ENCODE data around the gene AP3S2. TPM values are rescaled to one million over a fixed set of nuclear protein-coding genes. Genes with fewer than 3 reads are reported as not detected.
A peak's percentile ranks its signal among the peaks of the same experiment; 100 is the strongest.

AP3S2 gene
- total and polyA plus RNA-seq, 2 donors (not counting 1 experiment from before 2014, with no cell fraction given): 11.3 to 32.3 TPM

DNA sequence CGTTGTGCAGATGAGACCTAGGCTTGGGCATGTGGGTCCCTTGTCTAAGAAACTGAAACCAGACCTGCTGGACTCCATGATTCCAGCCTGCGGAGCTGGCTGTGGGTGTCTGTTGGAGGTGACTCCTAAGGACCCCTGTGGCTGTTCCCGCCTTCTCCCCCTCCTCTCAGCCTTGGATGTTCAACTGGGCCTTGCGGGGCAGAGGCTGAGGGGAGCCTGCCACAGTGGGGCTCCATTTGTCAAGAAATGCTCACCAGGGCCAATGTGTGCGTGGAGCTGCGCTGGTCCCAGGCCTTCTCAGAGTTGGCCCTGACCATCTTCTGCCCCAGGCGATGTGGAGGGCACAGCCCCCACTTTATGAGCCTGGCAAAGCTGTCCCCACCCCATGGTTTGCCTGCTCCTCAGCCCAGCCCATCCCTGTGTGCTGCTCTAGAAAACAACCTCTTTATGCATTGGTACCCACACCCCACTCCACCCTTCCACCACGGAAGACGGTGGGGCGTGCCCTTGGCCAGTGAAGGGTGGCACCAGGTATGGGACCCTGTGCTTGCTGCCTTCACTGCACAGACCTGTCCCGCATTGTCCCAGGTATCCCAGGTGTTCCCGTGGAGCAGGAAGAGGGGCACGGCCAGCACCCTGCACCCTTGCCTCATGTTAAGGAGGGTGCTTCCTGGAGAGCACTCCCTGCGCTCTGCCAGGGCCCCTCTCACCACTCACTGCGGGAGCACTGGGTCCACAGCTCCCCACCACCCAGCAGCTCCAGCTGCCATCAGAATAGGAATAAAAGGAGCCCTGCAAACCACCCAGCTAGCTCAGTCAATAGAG, 109.7 kb downstream of the AP3S2 start:
- no peak overlapping the region for H3K4me3 ChIP-seq (ENCODE audit: control extremely low read depth in 1 of 5, extremely low read depth in 1 of 5, insufficient read depth in 1 of 5, low read depth in 2 of 5, low read length in 4 of 5)
- peaks cover 0 to 8% (median 0%) of the 10 kb centered on the region in 4 experiments for H3K27me3 ChIP-seq (replicated peaks in 1 of 4; ENCODE audit: control extremely low read depth in 1 of 4, control insufficient read depth in 3 of 4, insufficient read depth in 4 of 4, low read length in 3 of 4)
- CTCF ChIA-PET: interaction anchor here (1.5 kb wide), 1 partner anchor 91 kb away, joined by 4 read pairs; no protein-coding TSS in a partner anchor
- 94% methylated on average over 12 of the region's 15 CpGs for WGBS (ENCODE audit: insufficient coverage)
- no peak overlapping the region for H3K9ac ChIP-seq (ENCODE audit: low read length)
- no peak overlapping the region for H2AFZ ChIP-seq (ENCODE audit: insufficient read depth, low read depth, low read length, poor library complexity, severe bottlenecking)
- no peaks in the 10 kb centered on the region for H4K20me1 ChIP-seq (ENCODE audit: control insufficient read depth, insufficient read depth, low read length, poor library complexity, severe bottlenecking)
- ATAC-seq (ENCODE audit: low read depth): no peak
- peaks cover 4% of the 10 kb centered on the region for H3K9me3 Mint-ChIP-seq (ENCODE audit: insufficient read depth)
- peak overlapping the region; percentile 8 for H3K4me2 ChIP-seq (replicated peaks; ENCODE audit: low read depth, low read length, poor library complexity, severe bottlenecking)
- no peaks in the 10 kb centered on the region for H3K36me3 ChIP-seq (replicated peaks in 1 of 2; ENCODE audit: control extremely low read depth in 1 of 2, control insufficient read depth in 1 of 2, extremely low read depth in 1 of 2, insufficient read depth in 2 of 2, low read length in 1 of 2)
- peaks cover 3 to 8% (median 7%) of the 10 kb centered on the region in 3 donors for H3K9me3 ChIP-seq (ENCODE audit: control extremely low read depth in 1 of 3, control insufficient read depth in 2 of 3, insufficient read depth in 1 of 3, low read length in 2 of 3)
- peaks cover 33% of the 10 kb centered on the region for H3K4me1 Mint-ChIP-seq
- peaks cover 10 to 39% of the 10 kb centered on the region in 2 donors for H3K4me1 ChIP-seq (ENCODE audit: control insufficient read depth in 2 of 2, insufficient read depth in 2 of 2, low read length in 2 of 2)
- peak overlapping the region; percentile 13 for H3K4me3 Mint-ChIP-seq
- H3K27ac ChIP-seq (ENCODE audit: low read length in 2 of 2): no peak overlapping the region
- no peak for TF ChIP-seq EZH2 (IDR thresholded peaks at IDR 0.05; ENCODE audit: borderline replicate concordance, insufficient read depth, low read depth, low read length, poor library complexity, severe bottlenecking)
- TF ChIP-seq, protein P1, sequence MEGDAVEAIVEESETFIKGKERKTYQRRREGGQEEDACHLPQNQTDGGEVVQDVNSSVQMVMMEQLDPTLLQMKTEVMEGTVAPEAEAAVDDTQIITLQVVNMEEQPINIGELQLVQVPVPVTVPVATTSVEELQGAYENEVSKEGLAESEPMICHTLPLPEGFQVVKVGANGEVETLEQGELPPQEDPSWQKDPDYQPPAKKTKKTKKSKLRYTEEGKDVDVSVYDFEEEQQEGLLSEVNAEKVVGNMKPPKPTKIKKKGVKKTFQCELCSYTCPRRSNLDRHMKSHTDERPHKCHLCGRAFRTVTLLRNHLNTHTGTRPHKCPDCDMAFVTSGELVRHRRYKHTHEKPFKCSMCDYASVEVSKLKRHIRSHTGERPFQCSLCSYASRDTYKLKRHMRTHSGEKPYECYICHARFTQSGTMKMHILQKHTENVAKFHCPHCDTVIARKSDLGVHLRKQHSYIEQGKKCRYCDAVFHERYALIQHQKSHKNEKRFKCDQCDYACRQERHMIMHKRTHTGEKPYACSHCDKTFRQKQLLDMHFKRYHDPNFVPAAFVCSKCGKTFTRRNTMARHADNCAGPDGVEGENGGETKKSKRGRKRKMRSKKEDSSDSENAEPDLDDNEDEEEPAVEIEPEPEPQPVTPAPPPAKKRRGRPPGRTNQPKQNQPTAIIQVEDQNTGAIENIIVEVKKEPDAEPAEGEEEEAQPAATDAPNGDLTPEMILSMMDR (IDR thresholded peaks at IDR 0.05): no peak
- H3K27me3 Mint-ChIP-seq: peaks cover 8% of the 10 kb centered on the region
- POLR2A ChIA-PET: no interaction called here
- H3K79me2 ChIP-seq (ENCODE audit: control insufficient read depth, insufficient read depth, low read length): no peaks in the 10 kb centered on the region
- DNase-seq: no peak
- no peak overlapping the region for H3K27ac Mint-ChIP-seq
- intact Hi-C loops (cut with micrococcal nuclease): no loop called here

All from B cell (primary cell).